Measurements from ENCODE around the gene ZNF134. TPM values are rescaled to one million over a fixed set of nuclear protein-coding genes. Genes with fewer than 3 reads are reported as not detected.

ZNF134 gene
- total RNA-seq, 1 donor from 2014 or later, result 9.4 TPM

- Mint-ChIP-seq H3K27ac (no peak overlapping the region), H3K9me3 (peaks cover 76% of the 10 kb centered on the region), H3K4me3 (no peak overlapping the region)
Observed at GRCh38 chr19:57606931-57607330, 7.1 kb upstream of the ZNF134 start.

DNA sequence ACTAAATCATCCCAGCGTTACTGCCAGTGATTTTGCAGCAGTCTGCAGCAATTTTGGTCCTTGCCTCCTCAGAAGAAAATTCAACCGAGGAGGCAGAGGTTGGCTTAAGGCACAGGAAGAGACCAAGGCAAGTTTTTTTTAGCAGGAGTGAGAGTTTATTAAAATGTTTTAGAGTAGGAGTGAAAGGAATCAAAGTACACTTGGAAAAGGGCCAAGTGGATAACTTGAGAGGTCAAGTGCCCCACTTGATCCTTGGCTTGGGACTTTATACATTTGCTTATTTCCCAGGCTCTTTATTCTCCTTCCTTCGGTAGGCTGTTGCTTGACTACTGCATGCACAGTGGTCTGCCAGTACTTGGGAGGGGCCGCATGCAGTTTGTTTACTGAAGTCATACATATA is 2.9 kb upstream of the ZNF134 start:
- intact Hi-C loops (cut with micrococcal nuclease), result loop anchor here (10.0 kb wide), 1 partner anchor 544 kb away; the partner anchor contains the start of gene ZNF329
- Mint-ChIP-seq H3K4me1 (ENCODE audit: low read depth) (peaks cover 11% of the 10 kb centered on the region), H3K36me3 (ENCODE audit: low read depth) (peaks cover 36% of the 10 kb centered on the region), H3K9me3 (peaks cover 74% of the 10 kb centered on the region), H3K27me3 (ENCODE audit: insufficient read depth) (no peaks in the 10 kb centered on the region), H3K27ac (no peak overlapping the region), H3K4me3 (no peak overlapping the region)
- no peak for DNase-seq (ENCODE audit: low spot score)

More at GRCh38 chr19:57606931-57607330, 7.1 kb upstream of the ZNF134 start:
- intact Hi-C loops (cut with micrococcal nuclease), result no loop called here
- Mint-ChIP-seq H3K4me1 (ENCODE audit: low read depth) (no peaks in the 10 kb centered on the region), H3K36me3 (ENCODE audit: low read depth) (peaks cover 53% of the 10 kb centered on the region), H3K27me3 (ENCODE audit: insufficient read depth) (no peaks in the 10 kb centered on the region)
- no peak for DNase-seq (ENCODE audit: low spot score)

DNA sequence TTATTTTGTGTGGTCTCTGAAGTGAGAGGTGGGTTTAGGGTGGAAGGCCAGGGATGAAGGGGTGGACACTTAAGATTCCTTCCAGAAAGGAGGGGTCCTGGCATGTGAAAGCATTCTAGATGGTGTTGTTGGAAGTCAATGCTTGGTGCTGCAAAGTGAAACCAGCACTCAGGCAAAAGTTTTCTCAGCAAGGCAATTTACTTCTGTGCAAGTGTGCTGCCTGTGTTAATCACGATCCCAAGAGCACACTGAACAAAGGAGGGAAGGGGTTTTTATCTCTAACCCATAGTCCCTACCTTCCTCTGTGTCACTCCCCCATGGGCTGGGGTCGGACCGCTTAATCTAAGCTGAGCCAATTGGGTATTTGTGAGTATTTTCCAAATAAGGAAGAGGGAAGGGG is 1.3 kb downstream of the ZNF134 start:
- H3K27ac Mint-ChIP-seq, result peak overlapping the region; percentile 72

GRCh38 chr19:57620673-57621348 is 6.8 kb downstream of the ZNF134 start:
- DNase-seq (ENCODE audit: low spot score), result no peak
- no peak overlapping the region for H3K4me3 Mint-ChIP-seq
- no peaks in the 10 kb centered on the region for H3K27me3 Mint-ChIP-seq (ENCODE audit: insufficient read depth)
- H3K4me1 Mint-ChIP-seq (ENCODE audit: low read depth), result no peaks in the 10 kb centered on the region
- H3K36me3 Mint-ChIP-seq (ENCODE audit: low read depth), result peaks cover 71% of the 10 kb centered on the region
- H3K27ac Mint-ChIP-seq, result no peak overlapping the region
- peaks cover 81% of the 10 kb centered on the region for H3K9me3 Mint-ChIP-seq
- intact Hi-C loops (cut with micrococcal nuclease), result loop anchor here (5.0 kb wide), 1 partner anchor 509 kb away; no protein-coding TSS in a partner anchor

More for the DNA sequence above, 1.3 kb downstream of the ZNF134 start:
- no peak for DNase-seq (ENCODE audit: low spot score)
- no peaks in the 10 kb centered on the region for H3K27me3 Mint-ChIP-seq (ENCODE audit: insufficient read depth)
- peak overlapping the region; percentile 90 for H3K4me3 Mint-ChIP-seq
- intact Hi-C loops (cut with micrococcal nuclease), result loop anchor here (10.0 kb wide), 1 partner anchor 539 kb away; the partner anchor contains the start of gene ZNF329
- H3K9me3 Mint-ChIP-seq, result peaks cover 83% of the 10 kb centered on the region
- H3K4me1 Mint-ChIP-seq (ENCODE audit: low read depth), result peaks cover 11% of the 10 kb centered on the region
- H3K36me3 Mint-ChIP-seq (ENCODE audit: low read depth), result peaks cover 54% of the 10 kb centered on the region

GRCh38 chr19:57623091-57623490 is 9.0 kb downstream of the ZNF134 start:
- intact Hi-C loops (cut with micrococcal nuclease), result loop anchor here (5.0 kb wide), 1 partner anchor 511 kb away; no protein-coding TSS in a partner anchor

GRCh38 chr19:57632987-57633831 is 19.2 kb downstream of the ZNF134 start, which contains the start of gene ZNF211:
Gene ZNF211, plus strand, starts transcription at chr19:57633168. Its CDS starts 179 bp downstream, at chr19:57633347.
- peak within 1 kb of the TSS; percentile 78 for H3K27ac Mint-ChIP-seq
- intact Hi-C loops (cut with micrococcal nuclease), result loop anchor here (1.0 to 5.0 kb wide), 13 partner anchors 19 to 522 kb away; partner anchors contain the start of genes TRAPPC2B, ZNF134, ZNF17 and ZNF264
- no peaks in the 10 kb centered on the region for H3K27me3 Mint-ChIP-seq (ENCODE audit: insufficient read depth)
- H3K4me3 Mint-ChIP-seq, result peak within 1 kb of the TSS; percentile 89
- peak; percentile 80 for DNase-seq (ENCODE audit: low spot score)
- peaks cover 19% of the 10 kb centered on the region for H3K4me1 Mint-ChIP-seq (ENCODE audit: low read depth)
- peaks cover 38% of the 10 kb centered on the region for H3K36me3 Mint-ChIP-seq (ENCODE audit: low read depth)
- H3K9me3 Mint-ChIP-seq, result peaks cover 47% of the 10 kb centered on the region

More at GRCh38 chr19:57623091-57623490, 9.0 kb downstream of the ZNF134 start:
- H3K27ac Mint-ChIP-seq, result no peak overlapping the region
- H3K27me3 Mint-ChIP-seq (ENCODE audit: insufficient read depth), result no peaks in the 10 kb centered on the region
- H3K4me3 Mint-ChIP-seq, result no peak overlapping the region
- H3K36me3 Mint-ChIP-seq (ENCODE audit: low read depth), result peaks cover 53% of the 10 kb centered on the region
- H3K9me3 Mint-ChIP-seq, result peaks cover 72% of the 10 kb centered on the region
- DNase-seq (ENCODE audit: low spot score), result no peak
- H3K4me1 Mint-ChIP-seq (ENCODE audit: low read depth), result no peaks in the 10 kb centered on the region

GRCh38 chr19:57633832-57634131 is 19.7 kb downstream of the ZNF134 start:
- Mint-ChIP-seq H3K36me3 (ENCODE audit: low read depth) (peaks cover 43% of the 10 kb centered on the region), H3K27ac (peak overlapping the region; percentile 78), H3K4me3 (peak overlapping the region; percentile 89), H3K4me1 (ENCODE audit: low read depth) (peaks cover 19% of the 10 kb centered on the region), H3K27me3 (ENCODE audit: insufficient read depth) (no peaks in the 10 kb centered on the region), H3K9me3 (peaks cover 47% of the 10 kb centered on the region)
- DNase-seq (ENCODE audit: low spot score), result no peak
- intact Hi-C loops (cut with micrococcal nuclease), result loop anchor here (1.0 to 5.0 kb wide), 13 partner anchors 19 to 522 kb away; partner anchors contain the start of genes TRAPPC2B, ZNF134, ZNF17 and ZNF264

- Mint-ChIP-seq H3K27ac (no peak overlapping the region), H3K9me3 (peaks cover 68% of the 10 kb centered on the region), H3K4me1 (ENCODE audit: low read depth) (peaks cover 19% of the 10 kb centered on the region), H3K27me3 (ENCODE audit: insufficient read depth) (no peaks in the 10 kb centered on the region), H3K4me3 (no peak overlapping the region), H3K36me3 (ENCODE audit: low read depth) (peaks cover 76% of the 10 kb centered on the region)
- DNase-seq (ENCODE audit: low spot score), result no peak
- intact Hi-C loops (cut with micrococcal nuclease), result no loop called here
Observed at GRCh38 chr19:57637379-57637778, 23.3 kb downstream of the ZNF134 start.

DNA sequence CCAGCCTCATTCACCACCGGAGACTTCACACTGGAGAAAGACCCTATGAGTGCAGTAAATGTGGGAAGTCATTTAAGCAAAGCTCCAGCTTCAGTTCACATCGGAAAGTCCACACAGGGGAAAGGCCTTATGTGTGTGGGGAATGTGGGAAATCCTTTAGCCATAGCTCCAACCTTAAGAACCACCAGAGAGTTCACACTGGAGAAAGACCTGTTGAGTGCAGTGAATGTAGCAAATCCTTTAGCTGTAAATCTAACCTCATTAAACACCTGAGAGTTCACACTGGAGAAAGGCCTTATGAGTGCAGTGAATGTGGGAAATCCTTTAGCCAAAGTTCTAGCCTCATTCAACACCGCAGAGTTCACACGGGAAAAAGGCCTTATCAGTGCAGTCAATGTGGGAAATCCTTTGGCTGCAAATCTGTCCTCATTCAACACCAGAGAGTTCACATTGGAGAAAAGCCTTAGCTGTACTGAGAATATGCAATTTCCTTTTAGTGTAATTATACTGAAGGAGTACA is 27.7 kb downstream of the ZNF134 start:
- Mint-ChIP-seq H3K27me3 (ENCODE audit: insufficient read depth) (no peaks in the 10 kb centered on the region), H3K9me3 (peaks cover 77% of the 10 kb centered on the region), H3K4me1 (ENCODE audit: low read depth) (no peaks in the 10 kb centered on the region), H3K27ac (no peak overlapping the region), H3K36me3 (ENCODE audit: low read depth) (peaks cover 60% of the 10 kb centered on the region), H3K4me3 (no peak overlapping the region)
- intact Hi-C loops (cut with micrococcal nuclease), result no loop called here
- DNase-seq (ENCODE audit: low spot score), result no peak

- intact Hi-C loops (cut with micrococcal nuclease), result no loop called here
- Mint-ChIP-seq H3K27me3 (ENCODE audit: insufficient read depth) (no peaks in the 10 kb centered on the region), H3K27ac (no peak overlapping the region), H3K4me3 (no peak overlapping the region), H3K9me3 (peaks cover 77% of the 10 kb centered on the region), H3K4me1 (ENCODE audit: low read depth) (no peaks in the 10 kb centered on the region), H3K36me3 (ENCODE audit: low read depth) (peaks cover 52% of the 10 kb centered on the region)
- no peak for DNase-seq (ENCODE audit: low spot score)
Observed at GRCh38 chr19:57642396-57643046, 28.5 kb downstream of the ZNF134 start.

DNA sequence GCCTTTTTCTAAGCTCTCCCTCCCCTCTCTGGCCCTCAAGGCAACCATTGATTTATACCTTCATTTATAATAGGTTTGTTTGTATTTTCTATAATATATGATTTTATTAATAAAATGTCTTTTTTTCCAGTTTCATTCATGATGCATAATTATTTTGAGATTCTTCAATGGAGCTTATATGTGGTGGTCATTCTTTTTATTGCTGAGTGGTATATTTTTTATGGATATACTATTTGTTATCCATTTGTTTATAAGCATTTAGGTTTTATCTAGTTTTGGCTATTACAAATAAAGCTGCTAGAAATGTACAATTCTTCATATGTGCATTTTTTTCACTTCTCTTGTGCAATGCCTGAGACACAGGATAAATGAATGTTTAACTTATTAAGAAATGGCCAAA is 29.7 kb downstream of the ZNF134 start:
- Mint-ChIP-seq H3K4me1 (ENCODE audit: low read depth) (no peaks in the 10 kb centered on the region), H3K27me3 (ENCODE audit: insufficient read depth) (no peaks in the 10 kb centered on the region), H3K9me3 (peaks cover 81% of the 10 kb centered on the region), H3K4me3 (no peak overlapping the region), H3K27ac (no peak overlapping the region), H3K36me3 (ENCODE audit: low read depth) (peaks cover 45% of the 10 kb centered on the region)
- intact Hi-C loops (cut with micrococcal nuclease), result no loop called here
- DNase-seq (ENCODE audit: low spot score), result no peak

- H3K27me3 Mint-ChIP-seq (ENCODE audit: insufficient read depth), result no peaks in the 10 kb centered on the region
- intact Hi-C loops (cut with micrococcal nuclease), result no loop called here
- peaks cover 66% of the 10 kb centered on the region for H3K9me3 Mint-ChIP-seq
- H3K4me3 Mint-ChIP-seq, result no peak overlapping the region
- H3K27ac Mint-ChIP-seq, result no peak overlapping the region
- no peak for DNase-seq (ENCODE audit: low spot score)
- no peaks in the 10 kb centered on the region for H3K4me1 Mint-ChIP-seq (ENCODE audit: low read depth)
- peaks cover 3% of the 10 kb centered on the region for H3K36me3 Mint-ChIP-seq (ENCODE audit: low read depth)
Observed at GRCh38 chr19:57648331-57649003, 34.4 kb downstream of the ZNF134 start.
